ENCODE data around the gene RARRES2.
A peak's percentile ranks its signal among the peaks of the same experiment; 100 is the strongest.
"Not testable (repeated sequence)": the region's sequence is repeated elsewhere in the genome, so short reads cannot be mapped to it uniquely, and the experiment has no call there.

Gene RARRES2
- total RNA-seq: 0 to 0.14 reads per million in 2 donors

GRCh38 chr7:150341263-150342120 is at the start of gene RARRES2:
RARRES2 (minus strand) TSS chr7:150341629; CDS start chr7:150340609, 1,020 bp downstream.
- DNase-seq: no peak

- DNase-seq: no peak
These were observed 48.8 kb upstream of the RARRES2 start for GRCh38 chr7:150390205-150390604.

- no peak for DNase-seq
These were observed 48.0 kb upstream of the RARRES2 start for GRCh38 chr7:150389532-150389816.

- DNase-seq: no peak
These were observed 47.5 kb upstream of the RARRES2 start for GRCh38 chr7:150388709-150389531.

- no peak for DNase-seq
These were observed 46.9 kb upstream of the RARRES2 start for GRCh38 chr7:150388306-150388705.

GRCh38 chr7:150385884-150386283 is 44.5 kb upstream of the RARRES2 start:
- DNase-seq: not testable (repeated sequence)

- no peak for DNase-seq
These were observed 43.9 kb upstream of the RARRES2 start for GRCh38 chr7:150385302-150385723.

- DNase-seq: no peak
These were observed 43.2 kb upstream of the RARRES2 start for GRCh38 chr7:150384406-150385301.

GRCh38 chr7:150383710-150384397 is 42.4 kb upstream of the RARRES2 start:
- DNase-seq: no peak

- DNase-seq: no peak
These were observed 41.4 kb upstream of the RARRES2 start for GRCh38 chr7:150382844-150383225.

GRCh38 chr7:150382123-150382843 is 40.9 kb upstream of the RARRES2 start:
- no peak for DNase-seq

GRCh38 chr7:150381785-150382122 is 40.3 kb upstream of the RARRES2 start:
- no peak for DNase-seq

GRCh38 chr7:150381096-150381495 is 39.7 kb upstream of the RARRES2 start:
- DNase-seq: no peak

- no peak for DNase-seq
These were observed 39.0 kb upstream of the RARRES2 start for GRCh38 chr7:150380463-150380862.

GRCh38 chr7:150379441-150380379 is 38.3 kb upstream of the RARRES2 start:
- DNase-seq: no peak

- peak; percentile 89 for DNase-seq
These were observed 37.5 kb upstream of the RARRES2 start, which contains the start of gene ZNF775 for GRCh38 chr7:150378853-150379440. ZNF775 (plus strand) TSS chr7:150379330; CDS start chr7:150388471, 9,141 bp downstream.

GRCh38 chr7:150378115-150378852 is 36.9 kb upstream of the RARRES2 start:
- peak; percentile 33 for DNase-seq

GRCh38 chr7:150377635-150378034 is 36.2 kb upstream of the RARRES2 start:
- no peak for DNase-seq

- DNase-seq: no peak
These were observed 35.8 kb upstream of the RARRES2 start for GRCh38 chr7:150377196-150377595.
